Panc1 (cell line): ENCODE data around the gene TUBA1A. TPM values are rescaled to one million over a fixed set of nuclear protein-coding genes. Genes with fewer than 3 reads are reported as not detected.

Experiments
- ATAC-seq: fragments of 200-7000 bp; cut with Tn5 transposase; 2 replicates; pipeline ENCODE4 v1.9.1; 2020; ENCODE audit warnings: mild to moderate bottlenecking, moderate library complexity
- BruUV-seq: library from RNA; stranded (reverse); fragments of 400-500 nt; replicated peaks from 2 replicates; lab custom pipeline; 2021; lab: Mats Ljungman, UMichigan
- CTCF ChIA-PET: fragments of 300-600 bp; sonication (Branson Sonifier 250); formaldehyde crosslinking; loops from one replicate; lab custom pipeline; 2022; ENCODE audit warnings: antibody characterized with exemption; lab: Charles Lee
- POLR2A ChIA-PET: fragments of 300-600 bp; sonication (Branson Sonifier 250); formaldehyde crosslinking; loops from one replicate; lab custom pipeline; 2022; ENCODE audit warnings: antibody characterized with exemption; lab: Charles Lee
- DNase-seq: peaks from one replicate; pipeline ENCODE4 v3.0.0-alpha.2; 2010; ENCODE audit warnings: low read depth, low spot score
- H3K27ac ChIP-seq: 2 replicates; pipeline ENCODE4 v1.5.1; 2011; ENCODE audit warnings: mild to moderate bottlenecking, low read length, inconsistent platforms
- H3K27me3 ChIP-seq: fragments of 200-500 bp; sonication (Bioruptor generic); 2 replicates; pipeline ENCODE4 v1.6.0; 2014; ENCODE audit warnings: low read length, inconsistent platforms; ENCODE audit not compliant: control insufficient read depth, insufficient read depth
- H3K36me3 ChIP-seq: fragments of 200-500 bp; sonication (Bioruptor generic); 2 replicates; pipeline ENCODE4 v1.5.1; 2014; ENCODE audit warnings: inconsistent platforms, mild to moderate bottlenecking, low read length, moderate library complexity; ENCODE audit not compliant: control insufficient read depth, insufficient read depth
- H3K4me1 ChIP-seq: 2 replicates; pipeline ENCODE4 v1.5.1; 2011; ENCODE audit warnings: inconsistent platforms, mild to moderate bottlenecking, low read length, moderate library complexity; ENCODE audit not compliant: control insufficient read depth, insufficient read depth
- H3K4me3 ChIP-seq, 2 experiments: 2 replicates each; pipeline ENCODE4 v1.5.1; 2011 to 2012; ENCODE audit warnings: low read depth in 2 of 2, low read length in 2 of 2, mild to moderate bottlenecking in 2 of 2, inconsistent platforms in 1 of 2, moderate library complexity in 1 of 2
- H3K9me3 ChIP-seq: fragments of 200-500 bp; sonication (Bioruptor generic); 2 replicates; pipeline ENCODE4 v1.5.1; 2014; ENCODE audit warnings: low read depth, mild to moderate bottlenecking, inconsistent platforms, low read length, moderate library complexity; ENCODE audit not compliant: control insufficient read depth, insufficient read depth
- CTCF ChIP-seq: fragments of 450-650 bp; IDR thresholded peaks from 2 replicates; pipeline ENCODE4 v1.5.1; 2017; ENCODE audit warnings: mild to moderate bottlenecking
- POLR2AphosphoS5 ChIP-seq: IDR thresholded peaks from 2 replicates; pipeline ENCODE4 v1.6.1; 2012; ENCODE audit warnings: mild to moderate bottlenecking, low read depth, low read length, moderate library complexity
- REST ChIP-seq, 2 experiments: IDR thresholded peaks; 2 replicates each; pipeline ENCODE4 v1.6.1; 2011 to 2012; ENCODE audit warnings: low read depth in 2 of 2, control low read depth in 1 of 2, low read length in 1 of 2, mild to moderate bottlenecking in 1 of 2, moderate library complexity in 1 of 2; ENCODE audit not compliant: insufficient read depth in 1 of 2
- SIN3A ChIP-seq: IDR thresholded peaks from 2 replicates; pipeline ENCODE4 v1.6.1; 2012; ENCODE audit warnings: low read depth, mild to moderate bottlenecking, low read length, moderate library complexity, borderline replicate concordance; ENCODE audit not compliant: insufficient read depth
- TCF7L2 ChIP-seq: IDR thresholded peaks from 2 replicates; pipeline ENCODE4 v1.6.1; 2011; ENCODE audit warnings: mild to moderate bottlenecking, low read depth, low read length, inconsistent platforms
- in situ Hi-C: cut with HindIII; loops from 2 replicates; pipeline ENCODE4 v1.10.0; 2016; ENCODE audit warnings: low sequenced_read_pairs, low pct_unique_long_range_greater_than_20kb
- intact Hi-C: fragments of 100-400 bp; cut with micrococcal nuclease; formaldehyde crosslinking; loops from one replicate; pipeline ENCODE4 v1.10.0; 2022; ENCODE audit not compliant: unreplicated experiment
- total RNA-seq: library from RNA; stranded (reverse); gene quantifications from one replicate; pipeline ENCODE4 v1.2.1, GENCODE V29; 2021; ENCODE audit not compliant: unreplicated experiment

Gene TUBA1A
- total RNA-seq, 1 experiment from 2014 or later = 133 TPM

GRCh38 chr12:49233842-49234526 is 45.1 kb upstream of the TUBA1A start:
- DNase-seq = no peak
- Histone ChIP-seq H3K9me3 (no peaks in the 10 kb centered on the region), H3K4me3 (peak overlapping the region in 1 of 2 experiments; percentile 29; a peak in 1 of 4 replicates), H3K27ac (peak overlapping the region; percentile 86), H3K36me3 (no peaks in the 10 kb centered on the region), H3K27me3 (no peaks in the 10 kb centered on the region), H3K4me1 (peaks cover 4% of the 10 kb centered on the region; the same call in 1 of the 2 replicates)
- in situ Hi-C loops (no loop called here), intact Hi-C loops (loop anchor here (10.0 kb wide), 1 partner anchor 99 kb away; the partner anchor contains the start of gene TUBA1B)
- ATAC-seq = no peak
- CTCF ChIA-PET = interaction anchor here (0.8 kb wide), 1 partner anchor 9 kb away, joined by 12 read pairs; no protein-coding TSS in a partner anchor
- TF ChIP-seq CTCF (no peak), SIN3A (no peak), POLR2AphosphoS5 (no peak), TCF7L2 (no peak), REST (IDR thresholded peaks at IDR 0.05; ENCODE audit: insufficient read depth in 1 of 2, low read depth in 2 of 2, low read length in 1 of 2) (no peak)
- POLR2A ChIA-PET = no interaction called here
- no TSS peak for BruUV-seq

- H3K36me3 ChIP-seq = no peaks in the 10 kb centered on the region
- H3K9me3 ChIP-seq = no peaks in the 10 kb centered on the region
- TF ChIP-seq CTCF (no peak), POLR2AphosphoS5 (no peak), TCF7L2 (no peak), SIN3A (no peak), REST (IDR thresholded peaks at IDR 0.05; ENCODE audit: insufficient read depth in 1 of 2, low read depth in 2 of 2, low read length in 1 of 2) (no peak)
- H3K4me1 ChIP-seq = peaks cover 4% of the 10 kb centered on the region; the same call in 1 of the 2 replicates
- no peak for ATAC-seq
- ChIA-PET CTCF (interaction anchor here (0.8 kb wide), 1 partner anchor 10 kb away, joined by 12 read pairs; no protein-coding TSS in a partner anchor), POLR2A (interaction anchor here (0.7 kb wide), 1 partner anchor 10 kb away, joined by 4 read pairs; no protein-coding TSS in a partner anchor)
- intact Hi-C loops (loop anchor here (10.0 kb wide), 1 partner anchor 98 kb away; the partner anchor contains the start of gene TUBA1B), in situ Hi-C loops (no loop called here)
- no peak overlapping the region for H3K4me3 ChIP-seq
- H3K27me3 ChIP-seq = no peaks in the 10 kb centered on the region
- DNase-seq = no peak
- 0 out of 2 replicates have a peak overlapping the region, but pooled peaks have one; percentile 14 for H3K27ac ChIP-seq
- no TSS peak for BruUV-seq
Observed at GRCh38 chr12:49232940-49233841, 44.3 kb upstream of the TUBA1A start.
